Smooth muscle cell (in vitro differentiated cells): Measurements from ENCODE around the gene PATJ. TPM values are rescaled to one million over a fixed set of nuclear protein-coding genes. Genes with fewer than 3 reads are reported as not detected.

Experiments
- DNase-seq: peaks from one replicate; lab custom pipeline; 2025; ENCODE audit not compliant: unreplicated experiment; lab: John Stamatoyannopoulos, UW
- H2AFZ ChIP-seq: fragments of 200-600 bp; sonication (generic); 2 replicates; pipeline ENCODE4 v1.6.0; 2016; ENCODE audit warnings: antibody characterized with exemption, low read depth, mild to moderate bottlenecking
- H3F3A ChIP-seq: fragments of 200-600 bp; sonication (generic); 2 replicates; pipeline ENCODE4 v1.6.0; 2017; ENCODE audit warnings: antibody characterized with exemption, low read depth
- H3K27ac ChIP-seq: fragments of 200-600 bp; sonication (generic); 2 replicates; pipeline ENCODE4 v1.5.1; 2016; ENCODE audit warnings: low read depth, mild to moderate bottlenecking
- H3K27me3 ChIP-seq: fragments of 200-600 bp; sonication (generic); 2 replicates; pipeline ENCODE4 v1.6.1; 2016; ENCODE audit warnings: low read depth, mild to moderate bottlenecking
- H3K36me3 ChIP-seq: fragments of 200-600 bp; sonication (generic); 2 replicates; pipeline ENCODE4 v1.5.1; 2016; ENCODE audit warnings: low read depth
- H3K4me1 ChIP-seq: fragments of 200-600 bp; sonication (generic); 2 replicates; pipeline ENCODE4 v1.5.1; 2016; ENCODE audit warnings: low read depth
- H3K4me2 ChIP-seq: fragments of 200-600 bp; sonication (generic); 2 replicates; pipeline ENCODE4 v1.6.0; 2016; ENCODE audit warnings: mild to moderate bottlenecking
- H3K4me3 ChIP-seq: fragments of 200-600 bp; sonication (generic); 2 replicates; pipeline ENCODE4 v1.5.1; 2016; ENCODE audit warnings: mild to moderate bottlenecking
- H3K79me2 ChIP-seq: fragments of 200-600 bp; sonication (generic); 2 replicates; pipeline ENCODE4 v1.6.0; 2016; ENCODE audit warnings: low read depth, mild to moderate bottlenecking
- H3K9ac ChIP-seq: fragments of 200-600 bp; sonication (generic); 2 replicates; pipeline ENCODE4 v1.6.0; 2016; ENCODE audit warnings: low read depth
- H3K9me3 ChIP-seq: fragments of 200-600 bp; sonication (generic); replicated peaks from 2 replicates; pipeline ENCODE4 v1.5.1; 2016; ENCODE audit warnings: low read depth
- H4K20me1 ChIP-seq: fragments of 200-600 bp; sonication (generic); 2 replicates; pipeline ENCODE4 v1.6.0; 2016; ENCODE audit warnings: low read depth
- CTCF ChIP-seq: fragments of 200-600 bp; sonication (generic); IDR thresholded peaks from 2 replicates; pipeline ENCODE4 v1.5.1; 2017; ENCODE audit warnings: borderline replicate concordance, mild to moderate bottlenecking, antibody characterized with exemption; ENCODE audit not compliant: insufficient read depth, poor library complexity, severe bottlenecking
- WGBS: methylation state at CpG from one replicate; pipeline ENCODE4 v1.1.7; 2016; ENCODE audit warnings: low lambda C conversion rate; 5-methylcytosine and 5-hydroxymethylcytosine counted together
- polyA plus RNA-seq: library from polyadenylated mRNA; unstranded; fragments of >200 nt; fragmentation: Nextera tagmentation; extraction: Ambion mirVana; gene quantifications from 2 replicates; pipeline ENCODE4 v1.2.1, GENCODE V29; 2016
- total RNA-seq: library from RNA; depleted of rRNA; stranded (reverse); fragments of >200 nt; gene quantifications from 2 replicates; pipeline ENCODE4 v1.2.3, GENCODE V29; 2014

Gene PATJ
- total and polyA plus RNA-seq, 2 experiments from 2014 or later, result 3.5 to 12.3 TPM

GRCh38 chr1:61953076-61953789, 211.0 kb downstream of the PATJ start:
- H2AFZ ChIP-seq, result no peak overlapping the region
- no peak for TF ChIP-seq CTCF
- no peaks in the 10 kb centered on the region for H3K9me3 ChIP-seq
- H3K36me3 ChIP-seq, result no peaks in the 10 kb centered on the region
- no peak overlapping the region for H3K9ac ChIP-seq
- H3K27me3 ChIP-seq, result no peaks in the 10 kb centered on the region
- WGBS, result 93% methylated on average over 2 of the region's 2 CpGs
- no peak overlapping the region for H3K27ac ChIP-seq
- H3F3A ChIP-seq, result no peaks in the 10 kb centered on the region
- H3K4me3 ChIP-seq, result no peak overlapping the region
- H3K79me2 ChIP-seq, result no peaks in the 10 kb centered on the region
- H3K4me2 ChIP-seq, result no peak overlapping the region
- H4K20me1 ChIP-seq, result no peaks in the 10 kb centered on the region
- no peaks in the 10 kb centered on the region for H3K4me1 ChIP-seq
- no peak for DNase-seq

GRCh38 chr1:61953790-61954150, 211.5 kb downstream of the PATJ start:
- no peak for DNase-seq
- no peaks in the 10 kb centered on the region for H3K9me3 ChIP-seq
- no peak overlapping the region for H3K27ac ChIP-seq
- H3K4me2 ChIP-seq, result no peak overlapping the region
- H3K27me3 ChIP-seq, result no peaks in the 10 kb centered on the region
- no peaks in the 10 kb centered on the region for H3K79me2 ChIP-seq
- no peaks in the 10 kb centered on the region for H3K4me1 ChIP-seq
- 96% methylated on average over 3 of the region's 3 CpGs for WGBS
- H3F3A ChIP-seq, result no peaks in the 10 kb centered on the region
- no peaks in the 10 kb centered on the region for H3K36me3 ChIP-seq
- H4K20me1 ChIP-seq, result no peaks in the 10 kb centered on the region
- no peak overlapping the region for H2AFZ ChIP-seq
- H3K9ac ChIP-seq, result no peak overlapping the region
- H3K4me3 ChIP-seq, result no peak overlapping the region
- TF ChIP-seq CTCF, result no peak

- no peak overlapping the region for H3K4me2 ChIP-seq
- H3K36me3 ChIP-seq, result no peaks in the 10 kb centered on the region
- H3K27me3 ChIP-seq, result no peaks in the 10 kb centered on the region
- TF ChIP-seq CTCF, result no peak
- no peaks in the 10 kb centered on the region for H3K4me1 ChIP-seq
- no peak for DNase-seq
- no peak overlapping the region for H3K4me3 ChIP-seq
- H3K9ac ChIP-seq, result no peak overlapping the region
- H3K79me2 ChIP-seq, result no peaks in the 10 kb centered on the region
- no peak overlapping the region for H2AFZ ChIP-seq
- no peaks in the 10 kb centered on the region for H4K20me1 ChIP-seq
- no peaks in the 10 kb centered on the region for H3K9me3 ChIP-seq
- no peaks in the 10 kb centered on the region for H3F3A ChIP-seq
- no peak overlapping the region for H3K27ac ChIP-seq
- WGBS, result 91% methylated on average over 1 of the region's 1 CpG
Measured at GRCh38 chr1:61955261-61955660, 213.0 kb downstream of the PATJ start.

GRCh38 chr1:61956016-61956645, 213.9 kb downstream of the PATJ start:
- no peak overlapping the region for H3K27ac ChIP-seq
- no peak overlapping the region for H3K4me3 ChIP-seq
- no peaks in the 10 kb centered on the region for H3F3A ChIP-seq
- no peaks in the 10 kb centered on the region for H3K27me3 ChIP-seq
- H3K4me1 ChIP-seq, result no peaks in the 10 kb centered on the region
- no peak overlapping the region for H3K9ac ChIP-seq
- H3K36me3 ChIP-seq, result no peaks in the 10 kb centered on the region
- no peaks in the 10 kb centered on the region for H3K9me3 ChIP-seq
- H2AFZ ChIP-seq, result no peak overlapping the region
- no peak for DNase-seq
- WGBS, result 96% methylated on average over 6 of the region's 6 CpGs
- no peak for TF ChIP-seq CTCF
- H4K20me1 ChIP-seq, result no peaks in the 10 kb centered on the region
- H3K4me2 ChIP-seq, result no peak overlapping the region
- no peaks in the 10 kb centered on the region for H3K79me2 ChIP-seq
